ENCODE data around the gene MID1IP1.

Gene MID1IP1

GRCh38 chrX:38816155-38816554 lies 14.9 kb downstream of the MID1IP1 start:
- no peak for DNase-seq (ENCODE audit: low spot score)

GRCh38 chrX:38817004-38817703 lies 15.9 kb downstream of the MID1IP1 start:
- DNase-seq (ENCODE audit: low spot score): peak; percentile 30

DNA sequence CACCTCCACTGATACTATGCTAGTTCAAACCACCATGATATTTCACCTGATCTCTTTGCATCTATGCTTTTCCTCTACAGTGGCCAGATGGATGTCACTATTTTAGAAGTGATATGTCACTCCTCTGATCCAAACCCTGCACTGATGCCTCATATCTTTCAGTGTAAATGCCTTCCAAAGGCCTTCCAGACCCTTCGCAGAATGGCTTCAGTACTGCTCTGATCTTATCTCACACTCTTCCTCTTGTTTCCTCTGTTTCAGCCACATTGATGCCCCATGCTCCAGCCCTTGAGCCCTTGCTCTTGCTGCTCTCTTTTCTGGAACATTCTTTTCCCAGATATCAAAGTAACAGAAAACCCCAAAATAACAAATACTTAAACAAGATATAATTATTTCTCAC lies 17.9 kb downstream of the MID1IP1 start:
- no peak for DNase-seq (ENCODE audit: low spot score)

GRCh38 chrX:38819709-38820108 lies 18.4 kb downstream of the MID1IP1 start:
- DNase-seq (ENCODE audit: low spot score): no peak

GRCh38 chrX:38820751-38821150 lies 19.5 kb downstream of the MID1IP1 start:
- DNase-seq (ENCODE audit: low spot score): no peak

DNA sequence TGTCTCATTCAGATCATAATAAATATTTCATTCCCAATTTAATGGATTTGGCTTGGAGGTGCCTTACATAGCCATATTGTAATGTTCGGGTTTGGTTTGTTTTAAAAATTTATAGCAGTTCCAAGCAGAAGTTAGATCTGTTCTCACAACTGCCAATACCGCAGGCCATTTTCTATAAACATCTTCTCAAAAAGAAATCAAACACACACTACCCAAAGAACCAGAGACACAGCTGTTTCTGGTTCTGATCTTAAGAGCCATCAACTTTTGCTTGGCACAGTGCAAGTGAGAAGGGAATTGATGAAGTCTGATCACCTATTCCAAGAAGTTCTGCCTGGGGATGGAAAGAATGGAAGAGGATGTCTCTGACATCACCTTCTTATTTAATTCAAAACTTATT lies 22.9 kb downstream of the MID1IP1 start:
- DNase-seq (ENCODE audit: low spot score): no peak

- DNase-seq (ENCODE audit: low spot score): no peak
These were observed 30.7 kb downstream of the MID1IP1 start for GRCh38 chrX:38831949-38832348.

DNA sequence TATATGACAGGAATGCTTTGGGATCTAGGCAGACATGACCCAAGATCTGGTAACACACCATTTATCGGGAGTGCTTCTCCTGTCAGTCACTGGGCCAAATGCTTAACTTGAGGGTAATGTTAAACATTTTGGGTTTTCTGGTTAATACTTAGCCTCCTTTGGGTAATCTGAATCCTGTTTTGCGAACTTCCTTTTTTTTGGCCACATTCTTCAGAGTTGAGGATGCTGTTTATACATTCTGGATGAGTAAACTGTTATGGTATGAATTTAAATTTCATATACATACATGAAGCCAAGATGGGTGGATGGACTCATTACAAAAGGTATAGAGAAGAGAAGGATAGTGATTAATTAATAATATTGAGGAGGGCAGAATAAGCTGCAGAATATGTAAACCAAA lies 36.1 kb downstream of the MID1IP1 start:
- no peak for DNase-seq (ENCODE audit: low spot score)

GRCh38 chrX:38839277-38839676 lies 38.0 kb downstream of the MID1IP1 start:
- DNase-seq (ENCODE audit: low spot score): no peak

DNA sequence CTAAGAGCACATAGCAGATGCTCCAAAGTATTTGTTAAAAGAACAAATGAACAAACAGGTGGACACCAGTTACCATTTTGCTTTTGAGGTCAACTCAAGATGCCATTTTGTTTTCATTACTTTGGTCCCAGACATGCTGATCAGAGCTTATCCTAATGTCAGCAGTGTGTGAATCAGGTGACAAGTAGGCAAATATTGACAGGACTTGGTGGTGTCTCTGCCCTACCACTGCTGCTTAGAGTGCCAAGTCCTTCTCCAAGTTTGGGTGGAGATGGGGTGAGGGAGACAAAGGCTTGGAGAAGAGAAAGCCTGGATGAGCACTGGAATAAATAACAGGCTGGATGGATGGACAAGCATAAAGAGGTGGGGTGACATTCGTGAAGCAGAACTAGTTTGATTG lies 38.7 kb downstream of the MID1IP1 start:
- no peak for DNase-seq (ENCODE audit: low spot score)

DNA sequence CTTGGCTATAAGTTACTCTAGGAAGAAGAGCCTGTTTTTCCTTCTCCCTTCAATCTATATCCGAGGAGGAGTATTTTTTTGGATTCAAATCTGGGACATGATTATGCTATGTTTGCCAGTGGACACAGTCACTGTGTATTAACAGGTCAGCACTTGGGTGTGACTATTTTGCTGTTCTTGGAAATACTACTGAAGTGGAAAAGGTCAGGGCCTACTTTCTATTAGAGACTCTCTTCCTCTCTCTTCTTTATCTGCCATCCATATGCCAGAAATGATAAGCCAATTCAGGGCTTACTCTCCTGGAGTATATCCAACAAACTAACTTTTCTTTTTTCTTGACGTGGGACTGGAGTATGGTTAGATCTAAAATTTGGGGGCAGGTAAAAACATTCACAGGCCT lies 40.5 kb downstream of the MID1IP1 start:
- no peak for DNase-seq (ENCODE audit: low spot score)

GRCh38 chrX:38845426-38845825 lies 44.2 kb downstream of the MID1IP1 start:
- DNase-seq (ENCODE audit: low spot score): no peak

DNA sequence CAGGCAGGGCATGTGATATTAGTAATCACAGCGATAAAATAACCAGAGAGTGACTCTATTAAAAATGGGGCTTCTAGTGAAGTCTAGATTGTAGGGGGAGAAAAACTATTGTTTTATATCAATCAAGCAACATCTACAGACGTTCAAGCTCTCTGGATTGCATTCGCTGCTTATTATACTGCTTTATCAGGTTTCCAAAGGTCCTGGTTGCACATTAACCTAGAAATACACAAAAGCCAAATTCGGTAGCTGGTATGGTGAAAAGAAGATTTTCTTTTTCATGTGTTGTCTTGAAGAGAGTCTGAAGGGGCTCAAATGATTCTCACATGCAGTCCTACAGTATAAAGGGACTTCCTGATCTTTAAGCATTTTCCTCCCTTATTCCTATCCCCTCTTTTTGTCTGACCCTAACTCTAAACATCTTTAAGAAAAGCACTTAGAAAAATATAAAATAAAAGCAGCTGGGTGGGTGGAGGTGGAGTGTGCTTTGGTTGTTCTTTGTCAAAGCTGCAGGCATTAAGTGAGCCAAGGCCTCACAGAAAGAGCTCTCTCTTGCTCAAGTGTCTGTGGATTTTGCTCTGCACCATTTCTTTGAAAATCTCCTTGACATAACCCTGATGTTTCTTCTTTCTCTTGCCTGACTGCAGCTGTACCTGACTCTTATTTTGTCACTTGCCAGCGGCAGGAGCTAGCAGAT lies 46.1 kb downstream of the MID1IP1 start:
- no peak for DNase-seq (ENCODE audit: low spot score)

- no peak for DNase-seq (ENCODE audit: low spot score)
These were observed 46.6 kb downstream of the MID1IP1 start for GRCh38 chrX:38847903-38848230.

DNA sequence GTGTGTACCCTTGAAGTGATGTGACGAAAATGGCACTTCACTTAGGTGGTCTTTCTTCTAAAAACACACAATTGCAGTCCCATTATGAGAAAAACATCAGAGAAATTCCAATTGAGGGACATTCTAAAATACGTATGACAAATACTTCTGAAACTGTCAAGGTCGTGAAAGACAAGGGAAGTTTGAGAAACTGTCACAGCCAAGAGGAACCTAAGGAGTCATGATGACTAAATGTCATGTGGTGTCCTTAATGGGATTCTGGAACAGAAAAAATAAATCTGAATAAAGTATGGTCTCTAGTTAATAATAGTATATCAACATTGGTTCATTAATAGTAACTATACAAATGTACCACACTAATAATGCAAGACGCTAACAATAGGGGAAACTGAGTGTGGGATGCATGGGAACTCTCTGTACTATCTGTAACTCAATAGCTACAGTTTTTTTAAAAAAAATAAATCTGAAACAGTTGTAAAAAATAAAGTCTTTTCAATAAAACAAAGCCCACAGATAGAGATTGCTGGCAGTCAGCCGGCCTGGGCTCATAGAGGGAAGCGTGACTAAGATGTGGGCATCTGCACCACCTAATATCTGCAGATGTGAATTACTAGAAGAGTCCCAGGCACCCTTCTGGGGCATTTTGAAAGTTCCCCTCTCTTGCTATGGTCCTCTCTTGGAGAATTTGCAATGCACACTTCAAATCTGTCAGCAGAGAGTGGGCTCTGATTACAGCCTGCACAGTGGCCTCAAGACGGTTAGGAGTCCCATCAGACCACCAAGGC lies 47.6 kb downstream of the MID1IP1 start:
- no peak for DNase-seq (ENCODE audit: low spot score)

- no peak for DNase-seq (ENCODE audit: low spot score)
These were observed 49.7 kb downstream of the MID1IP1 start for GRCh38 chrX:38850807-38851544.

- no peak for DNase-seq (ENCODE audit: low spot score)
These were observed 53.0 kb downstream of the MID1IP1 start for GRCh38 chrX:38854305-38854704.
